GM12878 (cell line): ENCODE results near the gene C6orf62. TPM values are rescaled to one million over a fixed set of nuclear protein-coding genes. Genes with fewer than 3 reads are reported as not detected.
A peak's percentile ranks its signal among the peaks of the same experiment; 100 is the strongest.

Experiments
- CREB1 ChIP-seq: IDR thresholded peaks from 2 replicates; pipeline ENCODE4 v1.6.1; 2012; ENCODE audit warnings: low read depth, mild to moderate bottlenecking, inconsistent platforms
- ESRRA ChIP-seq: IDR thresholded peaks from 2 replicates; pipeline ENCODE4 v1.6.1; 2012; ENCODE audit warnings: mild to moderate bottlenecking, low read length, improper control_type of control experiment
- KDM1A ChIP-seq: fragments of 200-600 bp; sonication (generic); IDR thresholded peaks from 2 replicates; pipeline ENCODE4 v1.6.1; 2016; ENCODE audit warnings: borderline replicate concordance
- MEF2A ChIP-seq: IDR thresholded peaks from 2 replicates; pipeline ENCODE4 v1.6.1; 2011; ENCODE audit warnings: low read depth, mild to moderate bottlenecking, low read length, moderate library complexity; ENCODE audit not compliant: insufficient read depth
- MTA3 ChIP-seq: IDR thresholded peaks from 2 replicates; pipeline ENCODE4 v1.6.1; 2012; ENCODE audit warnings: low read length, inconsistent platforms, borderline replicate concordance
- PAX8 ChIP-seq: fragments of 450-650 bp; IDR thresholded peaks from 2 replicates; pipeline ENCODE4 v1.6.1; 2017; ENCODE audit warnings: mild to moderate bottlenecking, moderate library complexity
- PML ChIP-seq: IDR thresholded peaks from 2 replicates; pipeline ENCODE4 v1.6.1; 2012; ENCODE audit warnings: low read length, inconsistent platforms
- RELA ChIP-seq: fragments of 450-650 bp; IDR thresholded peaks from 2 replicates; pipeline ENCODE4 v1.8.0; 2014; ENCODE audit warnings: borderline replicate concordance; ENCODE audit not compliant: partially characterized antibody
- RUNX3 ChIP-seq: IDR thresholded peaks from 2 replicates; pipeline ENCODE4 v1.6.1; 2012; ENCODE audit warnings: low read length, inconsistent platforms
- STAT3 ChIP-seq: IDR thresholded peaks from 2 replicates; pipeline ENCODE4 v1.6.1; 2011; ENCODE audit warnings: low read depth, low read length, improper control_type of control experiment
- WRNIP1 ChIP-seq: IDR thresholded peaks from 2 replicates; pipeline ENCODE4 v1.6.1; 2011; ENCODE audit warnings: low read depth, low read length, improper control_type of control experiment, borderline replicate concordance
- YY1 ChIP-seq: IDR thresholded peaks from 2 replicates; pipeline ENCODE4 v1.6.1; 2011; ENCODE audit warnings: low read depth, mild to moderate bottlenecking, low read length
- polyA plus RNA-seq, 11 experiments: library from polyadenylated mRNA; depleted of rRNA in 4 of 11; unstranded in 6 of 11; stranded (reverse) in 5 of 11; fragments of >200 nt; fragmentation: Nextera tagmentation in 4 of 11; fragmentation: Illumina TruSeq in 1 of 11; extraction: Ambion mirVana in 4 of 11; extraction: Trizol in 1 of 11; gene quantifications; 1 replicate in 1 of 11; 2 replicates in 10 of 11; pipeline versions ENCODE4 v1.2.1 to v1.2.3, GENCODE V29; 2011 to 2016; ENCODE audit warnings: inconsistent platforms in 2 of 11, missing spikeins in 2 of 11, low read depth in 1 of 11
- total RNA-seq, 4 experiments: library from RNA; depleted of rRNA in 3 of 4; stranded (reverse); fragments of >200 nt in 3 of 4; fragmentation: Illumina TruSeq in 1 of 4; extraction: Trizol in 1 of 4; gene quantifications; 2 replicates each; pipeline versions ENCODE4 v1.2.1 to v1.2.3, GENCODE V29; 2013 to 2021
- TF ChIP-seq, protein P1 (sequence below): fragments of 450-650 bp; IDR thresholded peaks from 2 replicates; pipeline ENCODE4 v1.6.1; 2018; ENCODE audit warnings: mild to moderate bottlenecking, low read depth, moderate library complexity; ENCODE audit not compliant: partially characterized antibody
- TF ChIP-seq, protein P2 (sequence below): fragments of 450-650 bp; IDR thresholded peaks from 2 replicates; pipeline ENCODE4 v1.6.1; 2017; ENCODE audit warnings: mild to moderate bottlenecking, moderate library complexity
- TF ChIP-seq, protein P3 (sequence below), 3 experiments: IDR thresholded peaks in 2 of 3; conservative IDR thresholded peaks in 1 of 3; 2 replicates each; pipeline ENCODE4 v1.5.1; 2011; ENCODE audit warnings: low read depth in 3 of 3, low read length in 3 of 3, mild to moderate bottlenecking in 3 of 3, control low read depth in 2 of 3, moderate library complexity in 2 of 3, inconsistent platforms in 1 of 3, mixed read lengths in 1 of 3; ENCODE audit not compliant: control insufficient read depth in 2 of 3, insufficient read depth in 1 of 3; ENCODE audit errors: extremely low read depth in 1 of 3
- TF ChIP-seq, protein P4 (sequence below): IDR thresholded peaks from 2 replicates; pipeline ENCODE4 v1.6.1; 2012; ENCODE audit warnings: low read depth, low read length, improper control_type of control experiment

Gene C6orf62
- total and polyA plus RNA-seq, 10 of the 15 experiments (the other 5 are each of a cell fraction or from before 2014, with no cell fraction given), result 55.6 to 565 (median 126) TPM

DNA sequence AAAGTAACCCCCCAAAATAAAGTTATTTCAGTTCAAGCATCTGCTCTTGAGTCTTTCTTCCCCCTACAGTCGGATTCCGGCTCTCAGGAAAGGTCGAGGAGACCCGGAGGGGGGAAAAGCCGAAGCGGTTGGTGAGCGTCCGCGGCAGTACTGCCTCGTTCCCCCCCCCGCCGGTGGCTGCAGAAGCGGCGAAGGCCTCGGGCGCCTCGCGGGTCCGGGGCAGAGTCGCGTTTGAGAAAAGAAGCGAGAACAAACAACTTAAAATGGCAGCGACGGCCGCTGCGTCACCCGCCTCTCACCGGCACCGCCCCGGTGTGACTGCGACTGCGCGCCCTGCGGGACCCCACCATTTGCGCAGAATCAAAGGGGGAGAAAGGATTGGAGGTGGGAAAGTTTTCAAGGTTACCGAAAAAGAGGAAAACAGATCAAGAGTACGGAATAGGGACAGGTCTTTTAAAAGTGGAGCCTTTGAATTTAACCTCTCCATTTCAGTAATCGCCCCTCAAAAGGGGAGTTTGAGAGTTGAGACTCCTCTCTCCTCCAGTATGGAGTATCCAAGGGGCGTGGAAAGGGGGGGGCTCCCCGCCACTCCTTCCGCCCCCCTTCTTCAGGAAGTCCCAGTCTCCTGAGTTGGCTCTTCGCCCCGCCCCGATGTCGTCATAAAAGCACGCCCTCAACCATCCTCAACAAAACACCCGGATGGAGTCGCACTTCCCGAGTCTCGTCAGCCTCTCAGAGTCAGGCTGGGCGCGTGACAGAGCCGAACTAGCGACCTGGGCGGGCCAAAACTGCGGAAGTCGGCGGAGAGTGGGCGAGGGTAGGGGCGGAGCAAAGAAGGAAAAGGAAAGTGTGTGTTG lies 1.9 kb upstream of the C6orf62 start (continued):
- TF ChIP-seq, protein P1, sequence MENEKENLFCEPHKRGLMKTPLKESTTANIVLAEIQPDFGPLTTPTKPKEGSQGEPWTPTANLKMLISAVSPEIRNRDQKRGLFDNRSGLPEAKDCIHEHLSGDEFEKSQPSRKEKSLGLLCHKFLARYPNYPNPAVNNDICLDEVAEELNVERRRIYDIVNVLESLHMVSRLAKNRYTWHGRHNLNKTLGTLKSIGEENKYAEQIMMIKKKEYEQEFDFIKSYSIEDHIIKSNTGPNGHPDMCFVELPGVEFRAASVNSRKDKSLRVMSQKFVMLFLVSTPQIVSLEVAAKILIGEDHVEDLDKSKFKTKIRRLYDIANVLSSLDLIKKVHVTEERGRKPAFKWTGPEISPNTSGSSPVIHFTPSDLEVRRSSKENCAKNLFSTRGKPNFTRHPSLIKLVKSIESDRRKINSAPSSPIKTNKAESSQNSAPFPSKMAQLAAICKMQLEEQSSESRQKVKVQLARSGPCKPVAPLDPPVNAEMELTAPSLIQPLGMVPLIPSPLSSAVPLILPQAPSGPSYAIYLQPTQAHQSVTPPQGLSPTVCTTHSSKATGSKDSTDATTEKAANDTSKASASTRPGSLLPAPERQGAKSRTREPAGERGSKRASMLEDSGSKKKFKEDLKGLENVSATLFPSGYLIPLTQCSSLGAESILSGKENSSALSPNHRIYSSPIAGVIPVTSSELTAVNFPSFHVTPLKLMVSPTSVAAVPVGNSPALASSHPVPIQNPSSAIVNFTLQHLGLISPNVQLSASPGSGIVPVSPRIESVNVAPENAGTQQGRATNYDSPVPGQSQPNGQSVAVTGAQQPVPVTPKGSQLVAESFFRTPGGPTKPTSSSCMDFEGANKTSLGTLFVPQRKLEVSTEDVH, result peak; percentile 75
- TF ChIP-seq RUNX3 (peak; percentile 29; the same call in 1 of the 2 replicates), YY1 (peak; percentile 95), KDM1A (no peak), ESRRA (peak; percentile 49; the same call in 1 of the 2 replicates), CREB1 (peak; percentile 98), PAX8 (peak; percentile 74; the same call in 1 of the 2 replicates), MTA3 (no peak), RELA (peak; percentile 64), STAT3 (no peak; the same call in 1 of the 2 replicates), WRNIP1 (no peak), PML (peak; percentile 99), MEF2A (0 out of 2 replicates have a peak, but pooled peaks have one; percentile 29)
- TF ChIP-seq, protein P2, sequence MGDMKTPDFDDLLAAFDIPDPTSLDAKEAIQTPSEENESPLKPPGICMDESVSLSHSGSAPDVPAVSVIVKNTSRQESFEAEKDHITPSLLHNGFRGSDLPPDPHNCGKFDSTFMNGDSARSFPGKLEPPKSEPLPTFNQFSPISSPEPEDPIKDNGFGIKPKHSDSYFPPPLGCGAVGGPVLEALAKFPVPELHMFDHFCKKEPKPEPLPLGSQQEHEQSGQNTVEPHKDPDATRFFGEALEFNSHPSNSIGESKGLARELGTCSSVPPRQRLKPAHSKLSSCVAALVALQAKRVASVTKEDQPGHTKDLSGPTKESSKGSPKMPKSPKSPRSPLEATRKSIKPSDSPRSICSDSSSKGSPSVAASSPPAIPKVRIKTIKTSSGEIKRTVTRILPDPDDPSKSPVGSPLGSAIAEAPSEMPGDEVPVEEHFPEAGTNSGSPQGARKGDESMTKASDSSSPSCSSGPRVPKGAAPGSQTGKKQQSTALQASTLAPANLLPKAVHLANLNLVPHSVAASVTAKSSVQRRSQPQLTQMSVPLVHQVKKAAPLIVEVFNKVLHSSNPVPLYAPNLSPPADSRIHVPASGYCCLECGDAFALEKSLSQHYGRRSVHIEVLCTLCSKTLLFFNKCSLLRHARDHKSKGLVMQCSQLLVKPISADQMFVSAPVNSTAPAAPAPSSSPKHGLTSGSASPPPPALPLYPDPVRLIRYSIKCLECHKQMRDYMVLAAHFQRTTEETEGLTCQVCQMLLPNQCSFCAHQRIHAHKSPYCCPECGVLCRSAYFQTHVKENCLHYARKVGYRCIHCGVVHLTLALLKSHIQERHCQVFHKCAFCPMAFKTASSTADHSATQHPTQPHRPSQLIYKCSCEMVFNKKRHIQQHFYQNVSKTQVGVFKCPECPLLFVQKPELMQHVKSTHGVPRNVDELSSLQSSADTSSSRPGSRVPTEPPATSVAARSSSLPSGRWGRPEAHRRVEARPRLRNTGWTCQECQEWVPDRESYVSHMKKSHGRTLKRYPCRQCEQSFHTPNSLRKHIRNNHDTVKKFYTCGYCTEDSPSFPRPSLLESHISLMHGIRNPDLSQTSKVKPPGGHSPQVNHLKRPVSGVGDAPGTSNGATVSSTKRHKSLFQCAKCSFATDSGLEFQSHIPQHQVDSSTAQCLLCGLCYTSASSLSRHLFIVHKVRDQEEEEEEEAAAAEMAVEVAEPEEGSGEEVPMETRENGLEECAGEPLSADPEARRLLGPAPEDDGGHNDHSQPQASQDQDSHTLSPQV, result no peak
- TF ChIP-seq, protein P3, sequence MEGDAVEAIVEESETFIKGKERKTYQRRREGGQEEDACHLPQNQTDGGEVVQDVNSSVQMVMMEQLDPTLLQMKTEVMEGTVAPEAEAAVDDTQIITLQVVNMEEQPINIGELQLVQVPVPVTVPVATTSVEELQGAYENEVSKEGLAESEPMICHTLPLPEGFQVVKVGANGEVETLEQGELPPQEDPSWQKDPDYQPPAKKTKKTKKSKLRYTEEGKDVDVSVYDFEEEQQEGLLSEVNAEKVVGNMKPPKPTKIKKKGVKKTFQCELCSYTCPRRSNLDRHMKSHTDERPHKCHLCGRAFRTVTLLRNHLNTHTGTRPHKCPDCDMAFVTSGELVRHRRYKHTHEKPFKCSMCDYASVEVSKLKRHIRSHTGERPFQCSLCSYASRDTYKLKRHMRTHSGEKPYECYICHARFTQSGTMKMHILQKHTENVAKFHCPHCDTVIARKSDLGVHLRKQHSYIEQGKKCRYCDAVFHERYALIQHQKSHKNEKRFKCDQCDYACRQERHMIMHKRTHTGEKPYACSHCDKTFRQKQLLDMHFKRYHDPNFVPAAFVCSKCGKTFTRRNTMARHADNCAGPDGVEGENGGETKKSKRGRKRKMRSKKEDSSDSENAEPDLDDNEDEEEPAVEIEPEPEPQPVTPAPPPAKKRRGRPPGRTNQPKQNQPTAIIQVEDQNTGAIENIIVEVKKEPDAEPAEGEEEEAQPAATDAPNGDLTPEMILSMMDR (IDR thresholded peaks at IDR 0.05 in 2 of 3, conservative IDR thresholded peaks at IDR 0.05 in 1 of 3; ENCODE audit: control insufficient read depth in 2 of 3, extremely low read depth in 1 of 3, insufficient read depth in 1 of 3, low read depth in 3 of 3, low read length in 3 of 3), result no peak
- TF ChIP-seq, protein P4, sequence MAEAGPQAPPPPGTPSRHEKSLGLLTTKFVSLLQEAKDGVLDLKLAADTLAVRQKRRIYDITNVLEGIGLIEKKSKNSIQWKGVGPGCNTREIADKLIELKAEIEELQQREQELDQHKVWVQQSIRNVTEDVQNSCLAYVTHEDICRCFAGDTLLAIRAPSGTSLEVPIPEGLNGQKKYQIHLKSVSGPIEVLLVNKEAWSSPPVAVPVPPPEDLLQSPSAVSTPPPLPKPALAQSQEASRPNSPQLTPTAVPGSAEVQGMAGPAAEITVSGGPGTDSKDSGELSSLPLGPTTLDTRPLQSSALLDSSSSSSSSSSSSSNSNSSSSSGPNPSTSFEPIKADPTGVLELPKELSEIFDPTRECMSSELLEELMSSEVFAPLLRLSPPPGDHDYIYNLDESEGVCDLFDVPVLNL, result no peak; the same call in 1 of the 2 replicates
